ENCODE measurements around the gene DIAPH2. TPM values are rescaled to one million over a fixed set of nuclear protein-coding genes. Genes with fewer than 3 reads are reported as not detected.

DIAPH2 gene
- total RNA-seq, 2 experiments from 2014 or later, result 9.1 to 12.4 TPM

- ChIA-PET CTCF (no interaction called here), POLR2A (no interaction called here)
- Mint-ChIP-seq H3K27ac (no peak overlapping the region), H3K4me3 (no peak overlapping the region), H3K36me3 (ENCODE audit: low read depth) (no peaks in the 10 kb centered on the region), H3K27me3 (no peaks in the 10 kb centered on the region), H3K9me3 (ENCODE audit: low read depth) (no peaks in the 10 kb centered on the region), H3K4me1 (peaks cover 9% of the 10 kb centered on the region)
- DNase-seq (no peak), ATAC-seq (no peak)
- intact Hi-C loops (cut with DNase I, micrococcal nuclease), result no loop called here
These were observed 918.0 kb downstream of the DIAPH2 start for GRCh38 chrX:97602465-97603258.

- DNase-seq (no peak), ATAC-seq (no peak)
- intact Hi-C loops (cut with DNase I, micrococcal nuclease), result no loop called here
- Mint-ChIP-seq H3K4me3 (no peak overlapping the region), H3K9me3 (ENCODE audit: low read depth) (no peaks in the 10 kb centered on the region), H3K27me3 (no peaks in the 10 kb centered on the region), H3K27ac (no peak overlapping the region), H3K4me1 (no peaks in the 10 kb centered on the region), H3K36me3 (ENCODE audit: low read depth) (no peaks in the 10 kb centered on the region)
- POLR2A ChIA-PET, result no interaction called here
- CTCF ChIA-PET, result no interaction called here
These were observed 920.6 kb downstream of the DIAPH2 start for GRCh38 chrX:97605271-97605670.

GRCh38 chrX:97609357-97609756, 924.7 kb downstream of the DIAPH2 start:
- H3K27ac Mint-ChIP-seq, result no peak overlapping the region
- no peak overlapping the region for H3K4me3 Mint-ChIP-seq
- CTCF ChIA-PET, result no interaction called here
- intact Hi-C loops (cut with DNase I, micrococcal nuclease), result no loop called here
- no peak for ATAC-seq
- H3K9me3 Mint-ChIP-seq (ENCODE audit: low read depth), result no peaks in the 10 kb centered on the region
- H3K27me3 Mint-ChIP-seq, result no peaks in the 10 kb centered on the region
- no peaks in the 10 kb centered on the region for H3K4me1 Mint-ChIP-seq
- DNase-seq, result no peak
- POLR2A ChIA-PET, result no interaction called here
- H3K36me3 Mint-ChIP-seq (ENCODE audit: low read depth), result no peaks in the 10 kb centered on the region

- POLR2A ChIA-PET, result no interaction called here
- CTCF ChIA-PET, result no interaction called here
- Mint-ChIP-seq H3K27me3 (no peaks in the 10 kb centered on the region), H3K4me3 (no peak overlapping the region), H3K27ac (no peak overlapping the region), H3K9me3 (ENCODE audit: low read depth) (no peaks in the 10 kb centered on the region), H3K4me1 (no peaks in the 10 kb centered on the region), H3K36me3 (ENCODE audit: low read depth) (no peaks in the 10 kb centered on the region)
- no peak for DNase-seq
- intact Hi-C loops (cut with DNase I, micrococcal nuclease), result no loop called here
- ATAC-seq, result no peak
These were observed 925.3 kb downstream of the DIAPH2 start for GRCh38 chrX:97609938-97610337.

GRCh38 chrX:97616883-97617530, 932.4 kb downstream of the DIAPH2 start:
- Mint-ChIP-seq H3K4me1 (no peaks in the 10 kb centered on the region), H3K36me3 (ENCODE audit: low read depth) (no peaks in the 10 kb centered on the region), H3K27ac (no peak overlapping the region), H3K4me3 (no peak overlapping the region), H3K27me3 (no peaks in the 10 kb centered on the region), H3K9me3 (ENCODE audit: low read depth) (no peaks in the 10 kb centered on the region)
- peak; percentile 12 for DNase-seq
- CTCF ChIA-PET, result no interaction called here
- ATAC-seq, result no peak
- intact Hi-C loops (cut with DNase I, micrococcal nuclease), result no loop called here
- POLR2A ChIA-PET, result no interaction called here

- DNase-seq, result no peak
- H3K4me1 Mint-ChIP-seq, result no peaks in the 10 kb centered on the region
- ChIA-PET CTCF (no interaction called here), POLR2A (no interaction called here)
- no peaks in the 10 kb centered on the region for H3K9me3 Mint-ChIP-seq (ENCODE audit: low read depth)
- no peak for ATAC-seq
- H3K4me3 Mint-ChIP-seq, result no peak overlapping the region
- H3K27ac Mint-ChIP-seq, result no peak overlapping the region
- H3K27me3 Mint-ChIP-seq, result no peaks in the 10 kb centered on the region
- intact Hi-C loops (cut with DNase I, micrococcal nuclease), result no loop called here
- no peaks in the 10 kb centered on the region for H3K36me3 Mint-ChIP-seq (ENCODE audit: low read depth)
These were observed 934.9 kb downstream of the DIAPH2 start for GRCh38 chrX:97619499-97619898.

- Mint-ChIP-seq H3K4me1 (no peaks in the 10 kb centered on the region), H3K36me3 (ENCODE audit: low read depth) (no peaks in the 10 kb centered on the region), H3K4me3 (no peak overlapping the region), H3K27ac (no peak overlapping the region), H3K27me3 (no peaks in the 10 kb centered on the region), H3K9me3 (ENCODE audit: low read depth) (no peaks in the 10 kb centered on the region)
- POLR2A ChIA-PET, result no interaction called here
- intact Hi-C loops (cut with DNase I, micrococcal nuclease), result no loop called here
- CTCF ChIA-PET, result interaction anchor here (0.7 kb wide), 1 partner anchor 179 kb away, joined by 4 read pairs; no protein-coding TSS in a partner anchor
- ATAC-seq (no peak), DNase-seq (no peak)
These were observed 937.5 kb downstream of the DIAPH2 start for GRCh38 chrX:97622111-97622510.

GRCh38 chrX:97628326-97628725, 943.7 kb downstream of the DIAPH2 start:
- Mint-ChIP-seq H3K4me3 (no peak overlapping the region), H3K4me1 (no peaks in the 10 kb centered on the region), H3K9me3 (ENCODE audit: low read depth) (no peaks in the 10 kb centered on the region), H3K27me3 (no peaks in the 10 kb centered on the region), H3K27ac (no peak overlapping the region), H3K36me3 (ENCODE audit: low read depth) (no peaks in the 10 kb centered on the region)
- no peak for ATAC-seq
- ChIA-PET CTCF (interaction anchor here (1.0 kb wide), 1 partner anchor 9 kb away, joined by 3 read pairs; no protein-coding TSS in a partner anchor), POLR2A (no interaction called here)
- no peak for DNase-seq
- intact Hi-C loops (cut with DNase I, micrococcal nuclease), result no loop called here

- ATAC-seq, result no peak
These were observed 944.4 kb downstream of the DIAPH2 start for GRCh38 chrX:97628807-97629596.

GRCh38 chrX:97629597-97629985, 944.9 kb downstream of the DIAPH2 start:
- Mint-ChIP-seq H3K27me3 (no peaks in the 10 kb centered on the region), H3K4me1 (no peaks in the 10 kb centered on the region), H3K4me3 (no peak overlapping the region), H3K9me3 (ENCODE audit: low read depth) (no peaks in the 10 kb centered on the region), H3K36me3 (ENCODE audit: low read depth) (no peaks in the 10 kb centered on the region), H3K27ac (no peak overlapping the region)
- DNase-seq (no peak), ATAC-seq (no peak)
- POLR2A ChIA-PET, result no interaction called here
- intact Hi-C loops (cut with DNase I, micrococcal nuclease), result no loop called here
- CTCF ChIA-PET, result interaction anchor here (0.6 kb wide), 1 partner anchor 71 kb away, joined by 3 read pairs; no protein-coding TSS in a partner anchor

More at GRCh38 chrX:97628807-97629596, 944.4 kb downstream of the DIAPH2 start:
- intact Hi-C loops (cut with DNase I, micrococcal nuclease), result no loop called here
- ChIA-PET CTCF (interaction anchor here (0.6 to 1.0 kb wide), 2 partner anchors 8 to 70 kb away, joined by 3 read pairs; no protein-coding TSS in a partner anchor), POLR2A (no interaction called here)
- no peaks in the 10 kb centered on the region for H3K27me3 Mint-ChIP-seq
- H3K9me3 Mint-ChIP-seq (ENCODE audit: low read depth), result no peaks in the 10 kb centered on the region
- DNase-seq, result no peak
- H3K27ac Mint-ChIP-seq, result no peak overlapping the region
- no peaks in the 10 kb centered on the region for H3K4me1 Mint-ChIP-seq
- H3K36me3 Mint-ChIP-seq (ENCODE audit: low read depth), result no peaks in the 10 kb centered on the region
- no peak overlapping the region for H3K4me3 Mint-ChIP-seq

- H3K4me3 Mint-ChIP-seq, result no peak overlapping the region
- DNase-seq (no peak), ATAC-seq (no peak)
- H3K27me3 Mint-ChIP-seq, result no peaks in the 10 kb centered on the region
- intact Hi-C loops (cut with DNase I, micrococcal nuclease), result no loop called here
- H3K4me1 Mint-ChIP-seq, result no peaks in the 10 kb centered on the region
- CTCF ChIA-PET, result no interaction called here
- H3K27ac Mint-ChIP-seq, result no peak overlapping the region
- no peaks in the 10 kb centered on the region for H3K36me3 Mint-ChIP-seq (ENCODE audit: low read depth)
- POLR2A ChIA-PET, result no interaction called here
- no peaks in the 10 kb centered on the region for H3K9me3 Mint-ChIP-seq (ENCODE audit: low read depth)
These were observed 949.2 kb downstream of the DIAPH2 start for GRCh38 chrX:97633798-97634197.
